IPS-18c (cell line): ENCODE data around the gene MMP14.
A peak's percentile ranks its signal among the peaks of the same experiment; 100 is the strongest.

Source experiments
- H3K4me3 ChIP-seq: 2 replicates; pipeline ENCODE4 v1.7.0; 2013; ENCODE audit warnings: low read depth, mild to moderate bottlenecking, low read length, moderate library complexity; ENCODE audit not compliant: insufficient read depth
- H3K9me3 ChIP-seq: one replicate; pipeline ENCODE4 v1.6.1; 2013; ENCODE audit warnings: mild to moderate bottlenecking, low read length, moderate library complexity; ENCODE audit not compliant: control insufficient read depth, insufficient read depth

MMP14 gene

DNA sequence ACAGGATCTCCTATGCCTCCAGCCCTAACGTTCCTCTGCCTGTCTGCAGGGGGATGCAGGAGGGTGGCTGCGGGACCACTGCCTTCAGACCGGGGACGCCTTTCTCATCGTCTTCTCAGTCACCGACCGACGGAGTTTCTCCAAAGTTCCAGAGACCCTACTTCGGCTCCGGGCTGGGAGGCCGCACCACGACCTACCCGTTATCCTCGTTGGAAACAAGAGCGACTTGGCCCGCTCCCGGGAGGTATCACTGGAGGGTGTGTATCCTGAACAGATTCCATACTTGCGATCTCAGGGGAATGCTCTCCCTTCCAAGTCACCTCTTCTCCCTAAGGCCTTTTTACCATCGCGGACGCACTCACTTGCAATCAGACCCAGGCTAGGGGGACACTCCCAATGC, 49.6 kb downstream of the MMP14 start:
- Histone ChIP-seq H3K9me3 (no peaks in the 10 kb centered on the region), H3K4me3 (peak overlapping the region; percentile 59; the same call in 1 of the 2 replicates)

DNA sequence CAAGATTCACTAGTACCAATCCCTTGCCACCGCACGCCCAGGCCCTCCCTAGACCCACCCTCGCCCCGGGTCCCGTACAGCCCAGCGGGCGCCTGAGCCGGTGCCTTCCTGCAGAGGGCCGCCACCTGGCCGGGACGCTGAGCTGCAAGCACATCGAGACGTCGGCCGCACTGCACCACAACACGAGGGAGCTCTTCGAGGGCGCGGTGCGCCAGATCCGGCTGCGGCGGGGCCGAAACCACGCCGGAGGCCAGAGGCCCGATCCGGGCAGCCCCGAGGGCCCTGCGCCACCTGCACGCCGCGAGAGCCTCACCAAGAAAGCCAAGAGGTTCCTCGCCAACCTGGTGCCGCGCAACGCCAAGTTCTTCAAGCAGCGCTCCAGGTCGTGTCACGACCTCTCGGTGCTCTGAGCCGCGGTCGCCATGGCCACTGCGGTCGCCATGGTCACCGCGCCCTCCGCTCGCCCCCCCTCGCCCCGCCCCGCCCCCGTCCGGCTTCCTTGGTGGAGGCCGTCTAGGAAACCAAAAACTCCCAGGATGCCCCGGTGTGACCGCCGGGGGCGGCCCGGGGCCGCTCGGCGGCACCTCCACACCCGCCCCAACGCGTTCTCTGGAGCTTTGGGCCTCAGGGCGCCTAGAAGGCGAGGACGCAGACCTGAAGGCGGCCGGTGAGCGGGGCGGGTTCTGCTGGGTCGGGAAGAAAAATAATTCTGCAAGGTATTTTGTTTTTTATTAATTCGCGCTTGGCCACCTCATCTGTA, 50.3 kb downstream of the MMP14 start:
- peak overlapping the region; percentile 59 for H3K4me3 ChIP-seq
- no peaks in the 10 kb centered on the region for H3K9me3 ChIP-seq

DNA sequence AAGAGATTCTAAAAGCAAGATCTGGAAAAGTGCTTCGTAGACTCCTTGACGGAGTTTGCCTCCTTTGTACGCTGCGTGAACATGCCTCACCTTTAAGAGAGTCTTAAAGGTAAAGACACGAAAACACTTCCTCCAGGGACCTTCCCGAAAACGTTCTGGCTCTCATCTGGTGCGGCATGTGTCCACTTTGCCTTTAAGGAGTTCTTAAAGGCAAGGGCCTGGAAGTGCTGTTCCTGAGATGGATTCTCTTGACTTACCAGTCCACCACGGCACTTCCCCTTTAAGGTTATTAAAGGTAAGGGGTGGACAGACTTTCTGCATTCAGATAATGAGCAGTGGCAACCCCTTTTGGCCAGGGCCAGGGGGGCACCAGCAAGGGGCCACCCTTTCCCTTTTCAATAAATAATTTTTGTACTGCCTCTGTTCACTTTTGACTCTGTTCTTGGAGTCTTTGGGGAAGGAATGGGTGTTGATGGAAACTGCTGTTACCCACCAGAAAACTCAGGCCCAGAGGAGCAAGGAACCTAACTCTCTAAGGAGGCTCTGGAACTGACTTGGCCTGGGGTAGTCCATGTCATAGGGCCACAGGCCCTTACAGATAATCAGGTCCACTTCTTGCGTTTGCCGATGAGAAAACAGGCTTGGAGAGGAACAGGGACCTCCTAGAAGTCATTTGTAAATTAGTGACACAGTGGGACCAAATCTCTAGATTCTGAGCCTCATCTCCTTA, 51.0 kb downstream of the MMP14 start:
- Histone ChIP-seq H3K9me3 (no peaks in the 10 kb centered on the region), H3K4me3 (peak overlapping the region; percentile 59)

DNA sequence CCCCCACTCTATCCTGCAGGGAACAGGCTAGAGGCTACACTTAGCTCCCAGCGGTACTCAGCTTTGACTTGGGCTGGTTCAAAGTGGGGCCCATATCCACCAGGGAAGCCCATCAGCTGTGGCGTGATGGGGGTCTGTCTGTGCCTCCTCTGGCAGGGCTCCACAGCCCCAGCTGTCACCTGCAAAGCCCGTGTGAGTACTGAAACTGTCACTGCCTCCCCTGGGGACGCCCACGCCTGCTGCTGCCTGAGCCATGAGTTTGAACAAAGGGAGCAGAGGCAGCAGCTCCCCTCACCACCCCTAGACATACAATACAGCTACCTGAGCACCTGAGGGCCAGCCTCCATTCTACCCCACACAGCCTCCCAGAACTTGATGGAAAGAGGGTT, 51.6 kb downstream of the MMP14 start:
- Histone ChIP-seq H3K9me3 (no peaks in the 10 kb centered on the region), H3K4me3 (peak overlapping the region; percentile 59)

DNA sequence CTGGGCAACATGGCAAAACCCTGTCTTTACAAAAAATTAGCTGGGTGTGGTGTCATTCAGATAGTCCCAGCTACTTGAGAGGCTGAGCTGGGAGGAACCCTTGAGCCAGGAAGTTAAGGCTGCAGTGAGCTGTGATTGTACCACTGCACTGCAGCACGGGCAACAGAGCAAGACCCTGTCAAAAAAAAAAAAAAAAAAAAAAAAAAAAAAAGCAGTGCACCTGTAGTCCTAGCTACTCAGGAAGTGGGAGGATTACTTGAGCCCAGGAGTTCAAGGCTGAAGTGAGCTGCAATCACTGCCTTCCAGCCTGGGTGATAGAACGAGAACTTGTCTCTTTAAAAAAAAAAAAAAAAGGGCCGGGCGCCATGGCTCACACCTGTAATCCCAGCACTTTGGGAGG, 52.3 kb downstream of the MMP14 start:
- no peaks in the 10 kb centered on the region for H3K9me3 ChIP-seq
- H3K4me3 ChIP-seq: no peak overlapping the region

DNA sequence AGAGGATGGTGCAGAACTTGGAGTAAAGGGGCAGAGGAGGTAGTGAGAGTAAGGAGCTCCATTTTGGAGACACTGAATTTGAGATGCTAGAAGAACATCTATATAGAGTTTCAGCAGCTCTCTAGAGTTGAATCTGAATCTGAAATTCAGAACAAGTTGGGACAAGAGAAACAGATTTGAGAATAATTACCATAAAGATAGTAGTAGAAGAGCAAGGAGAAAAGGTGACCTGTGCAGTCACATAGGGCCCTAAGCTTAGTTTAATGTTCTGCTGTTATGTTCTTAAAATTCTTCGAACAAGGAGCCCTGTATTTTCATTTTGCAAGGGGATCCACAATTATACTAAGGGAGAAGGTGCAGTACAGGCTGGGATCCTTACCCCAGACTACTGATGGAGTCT, 54.0 kb downstream of the MMP14 start:
- no peaks in the 10 kb centered on the region for H3K9me3 ChIP-seq

DNA sequence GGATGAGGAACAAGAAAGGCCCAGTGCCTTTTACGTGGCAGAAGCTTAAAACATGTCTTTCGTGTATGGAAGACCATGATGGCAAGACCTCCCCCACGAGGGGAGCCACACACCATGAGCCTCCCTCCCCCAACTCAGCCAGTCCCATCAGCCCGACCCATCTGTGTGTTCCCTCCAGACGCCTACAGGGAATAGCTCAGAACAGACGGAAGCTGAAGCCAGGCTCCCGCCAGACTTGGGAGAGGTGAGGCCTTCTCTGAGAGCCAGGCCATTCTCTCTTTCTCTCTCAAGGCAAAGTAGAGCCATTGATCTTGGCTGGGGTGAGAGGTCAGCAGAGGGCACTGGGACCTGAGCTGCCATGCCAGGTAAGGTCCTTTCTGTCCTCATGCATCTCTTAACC, 56.1 kb downstream of the MMP14 start:
- no peak overlapping the region for H3K4me3 ChIP-seq
- no peaks in the 10 kb centered on the region for H3K9me3 ChIP-seq

More for the DNA sequence above, 54.0 kb downstream of the MMP14 start:
- H3K4me3 ChIP-seq: no peak overlapping the region

DNA sequence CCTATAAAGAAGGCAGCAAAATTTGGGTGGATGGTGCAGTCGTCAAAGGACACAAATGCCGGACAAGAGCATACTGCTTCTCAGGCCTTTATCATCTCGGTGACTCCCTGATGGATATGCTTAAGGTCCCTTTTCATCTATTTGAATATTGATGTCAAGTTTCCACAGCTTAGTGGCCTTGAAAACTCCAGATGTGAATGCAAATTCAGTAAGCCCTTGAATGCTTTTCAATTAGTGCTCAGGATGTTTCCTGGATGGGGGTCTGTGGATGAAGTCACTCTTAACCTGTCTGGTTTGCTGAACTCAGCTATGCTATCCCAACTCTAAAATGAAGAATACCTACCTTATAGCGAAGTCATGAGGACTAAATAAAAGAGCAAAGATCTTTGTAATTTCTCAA, 57.3 kb downstream of the MMP14 start:
- H3K9me3 ChIP-seq: no peaks in the 10 kb centered on the region
- H3K4me3 ChIP-seq: no peak overlapping the region

DNA sequence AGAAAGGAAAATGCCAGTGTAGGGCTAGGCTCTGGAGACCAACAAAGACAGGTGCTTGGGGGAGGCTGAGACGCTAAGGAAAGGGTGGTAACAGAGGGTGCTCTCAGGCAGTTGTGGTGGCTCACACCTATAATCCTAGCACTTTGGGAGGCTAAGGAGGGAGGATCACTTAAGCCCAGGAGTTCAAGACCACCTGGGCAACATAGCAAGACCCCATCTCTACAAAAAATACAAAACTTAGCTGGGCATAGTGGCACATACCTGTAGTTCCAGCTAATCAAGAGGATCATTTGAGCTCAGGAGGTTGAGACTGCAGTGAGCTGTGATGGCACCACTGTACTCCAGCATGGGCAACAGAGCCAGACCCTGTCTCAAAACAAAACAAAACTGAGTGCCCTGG, 59.0 kb downstream of the MMP14 start:
- Histone ChIP-seq H3K9me3 (no peaks in the 10 kb centered on the region), H3K4me3 (no peak overlapping the region)

DNA sequence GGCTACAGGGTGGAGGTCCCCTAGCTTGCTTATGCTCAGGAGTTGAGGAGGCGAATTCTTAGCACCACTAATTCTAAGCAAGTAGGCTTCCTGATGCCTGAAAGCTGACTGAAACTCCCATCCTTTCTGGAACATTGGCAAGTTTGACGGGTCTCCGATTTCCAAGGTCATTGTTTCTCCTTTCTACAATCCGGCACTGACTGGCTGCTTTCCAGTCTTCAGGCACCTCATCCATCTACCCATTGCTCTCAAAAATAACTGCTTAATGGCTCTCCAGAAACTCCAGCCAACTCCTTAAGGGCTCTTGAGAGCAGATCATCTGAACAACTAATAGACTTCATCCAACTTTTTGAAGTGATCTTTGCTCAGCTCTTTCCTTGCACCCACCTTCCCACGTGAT, 60.0 kb downstream of the MMP14 start:
- Histone ChIP-seq H3K4me3 (no peak overlapping the region), H3K9me3 (no peaks in the 10 kb centered on the region)

DNA sequence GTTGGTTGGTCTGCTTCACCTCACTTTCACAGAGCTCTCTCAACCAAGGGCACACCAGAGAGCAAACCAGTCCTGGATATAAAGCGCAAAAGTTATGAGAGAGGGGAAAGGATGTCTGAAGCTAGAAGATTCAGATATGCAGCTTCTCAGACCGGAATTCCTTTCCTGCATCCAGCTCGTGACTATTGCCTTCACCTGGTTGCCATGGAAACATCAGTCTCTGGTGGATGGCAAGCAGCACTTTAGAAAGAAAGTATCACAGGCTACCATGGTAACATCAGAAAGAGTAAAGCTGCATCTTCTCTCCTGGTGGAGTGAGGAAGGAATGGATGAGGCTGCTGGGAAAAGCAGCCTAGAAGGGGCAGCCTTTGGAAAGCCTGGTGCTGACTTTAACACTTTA, 60.4 kb downstream of the MMP14 start:
- Histone ChIP-seq H3K4me3 (no peak overlapping the region), H3K9me3 (no peaks in the 10 kb centered on the region)

DNA sequence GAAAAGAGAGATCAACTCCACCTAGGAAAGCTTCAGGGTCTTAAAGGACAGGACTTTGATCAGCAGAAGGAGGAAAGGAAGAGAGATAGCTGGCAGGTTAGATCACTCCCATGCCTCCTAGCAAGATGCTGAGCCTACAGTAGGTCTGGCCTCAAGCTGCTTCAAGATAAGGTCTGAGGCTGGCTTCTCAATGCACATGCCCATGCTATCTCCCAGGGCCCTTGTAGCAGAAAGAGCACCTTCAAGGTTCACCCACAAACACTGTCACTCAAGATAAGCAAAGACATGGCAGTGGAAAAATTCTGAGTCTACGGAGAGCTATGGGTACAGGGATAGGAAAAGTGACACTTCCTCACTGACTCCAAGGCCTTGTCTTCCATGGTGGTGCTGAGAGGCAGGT, 61.0 kb downstream of the MMP14 start:
- no peaks in the 10 kb centered on the region for H3K9me3 ChIP-seq
- no peak overlapping the region for H3K4me3 ChIP-seq
